Ascending aorta (tissue), 2 donors: Measurements from ENCODE around the gene RIMKLA. TPM values are rescaled to one million over a fixed set of nuclear protein-coding genes. Genes with fewer than 3 reads are reported as not detected.

Experiments used
- DNase-seq, 2 donors: peaks; one replicate each; pipeline ENCODE4 v3.0.0-alpha.2; 2019; ENCODE audit warnings: low spot score in 2 of 2
- H3K27ac ChIP-seq, 2 donors: fragments of 200-600 bp; sonication (generic); one replicate each; pipeline ENCODE4 v1.5.1; 2016 to 2017; ENCODE audit warnings: mild to moderate bottlenecking in 1 of 2
- H3K27me3 ChIP-seq: fragments of 200-600 bp; sonication (generic); one replicate; pipeline ENCODE4 v1.5.1; 2017
- H3K36me3 ChIP-seq, 2 donors: fragments of 200-600 bp; sonication (generic); one replicate each; pipeline ENCODE4 v1.5.1; 2016
- H3K4me1 ChIP-seq, 2 donors: fragments of 200-600 bp; sonication (generic); one replicate each; pipeline ENCODE4 v1.5.1; 2016 to 2017; ENCODE audit warnings: mild to moderate bottlenecking in 1 of 2
- H3K4me3 ChIP-seq, 2 donors: fragments of 200-600 bp; sonication (generic); one replicate each; pipeline ENCODE4 v1.5.1; 2016 to 2017; ENCODE audit warnings: mild to moderate bottlenecking in 1 of 2
- H3K9me3 ChIP-seq, 2 donors: fragments of 200-600 bp; sonication (generic); one replicate each; pipeline ENCODE4 v1.5.1; 2016
- CTCF ChIP-seq, 3 experiments: fragments of 200-600 bp in 2 of 3; fragments of 450-650 bp in 1 of 3; sonication (generic) in 2 of 3; IDR thresholded peaks; one replicate each; pipeline ENCODE4 v1.5.1; 2016 to 2019; ENCODE audit warnings: antibody characterized with exemption in 3 of 3, mild to moderate bottlenecking in 1 of 3, moderate library complexity in 1 of 3
- intact Hi-C: fragments of 100-400 bp; cut with DNase I; formaldehyde crosslinking; loops from one replicate; pipeline ENCODE4 v1.15.1; 2023
- total RNA-seq: library from RNA; depleted of rRNA; stranded (reverse); fragments of >200 nt; gene quantifications from one replicate; pipeline ENCODE4 v1.1.0, GENCODE V29; 2016

Gene RIMKLA
- total RNA-seq, 1 donor from 2014 or later: 2.7 TPM

- no peak overlapping the region for H3K4me3 ChIP-seq
- H3K36me3 ChIP-seq: no peaks in the 10 kb centered on the region
- intact Hi-C loops: no loop called here
- no peaks in the 10 kb centered on the region for H3K4me1 ChIP-seq
- DNase-seq: no peak
- TF ChIP-seq CTCF (IDR thresholded peaks at IDR 0.05): no peak
- no peaks in the 10 kb centered on the region for H3K9me3 ChIP-seq
- no peak overlapping the region for H3K27ac ChIP-seq
- H3K27me3 ChIP-seq: no peaks in the 10 kb centered on the region
These were observed 50.9 kb downstream of the RIMKLA start for GRCh38 chr1:42431514-42431913.

GRCh38 chr1:42432714-42433113 lies 52.1 kb downstream of the RIMKLA start:
- intact Hi-C loops: no loop called here
- DNase-seq: no peak
- TF ChIP-seq CTCF (IDR thresholded peaks at IDR 0.05): no peak

GRCh38 chr1:42433369-42433768 lies 52.8 kb downstream of the RIMKLA start:
- no peak for TF ChIP-seq CTCF (IDR thresholded peaks at IDR 0.05)
- no peaks in the 10 kb centered on the region for H3K27me3 ChIP-seq
- no peaks in the 10 kb centered on the region for H3K4me1 ChIP-seq
- H3K36me3 ChIP-seq: no peaks in the 10 kb centered on the region
- DNase-seq: no peak
- intact Hi-C loops: no loop called here
- no peaks in the 10 kb centered on the region for H3K9me3 ChIP-seq
- H3K4me3 ChIP-seq: no peak overlapping the region
- no peak overlapping the region for H3K27ac ChIP-seq

More at GRCh38 chr1:42432714-42433113, 52.1 kb downstream of the RIMKLA start:
- Histone ChIP-seq H3K4me1 (no peaks in the 10 kb centered on the region), H3K36me3 (no peaks in the 10 kb centered on the region), H3K4me3 (no peak overlapping the region), H3K27me3 (no peaks in the 10 kb centered on the region), H3K27ac (no peak overlapping the region), H3K9me3 (no peaks in the 10 kb centered on the region)

- H3K27ac ChIP-seq: no peak overlapping the region
- H3K4me3 ChIP-seq: no peak overlapping the region
- DNase-seq: no peak
- no peaks in the 10 kb centered on the region for H3K36me3 ChIP-seq
- TF ChIP-seq CTCF (IDR thresholded peaks at IDR 0.05): no peak
- no peaks in the 10 kb centered on the region for H3K27me3 ChIP-seq
- H3K9me3 ChIP-seq: no peaks in the 10 kb centered on the region
- no peaks in the 10 kb centered on the region for H3K4me1 ChIP-seq
- intact Hi-C loops: no loop called here
These were observed 53.7 kb downstream of the RIMKLA start for GRCh38 chr1:42434340-42434739.

GRCh38 chr1:42439940-42440339 lies 59.3 kb downstream of the RIMKLA start:
- H3K4me1 ChIP-seq: no peaks in the 10 kb centered on the region
- intact Hi-C loops: no loop called here
- no peak overlapping the region for H3K4me3 ChIP-seq
- no peaks in the 10 kb centered on the region for H3K27me3 ChIP-seq
- no peak for TF ChIP-seq CTCF (IDR thresholded peaks at IDR 0.05)
- DNase-seq: no peak
- no peaks in the 10 kb centered on the region for H3K9me3 ChIP-seq
- no peaks in the 10 kb centered on the region for H3K36me3 ChIP-seq
- H3K27ac ChIP-seq: no peak overlapping the region

- no peak for DNase-seq
- intact Hi-C loops: no loop called here
- no peaks in the 10 kb centered on the region for H3K27me3 ChIP-seq
- no peaks in the 10 kb centered on the region for H3K4me1 ChIP-seq
- H3K36me3 ChIP-seq: no peaks in the 10 kb centered on the region
- no peak overlapping the region for H3K4me3 ChIP-seq
- H3K9me3 ChIP-seq: no peaks in the 10 kb centered on the region
- H3K27ac ChIP-seq: no peak overlapping the region
- TF ChIP-seq CTCF (IDR thresholded peaks at IDR 0.05): no peak
These were observed 62.1 kb downstream of the RIMKLA start for GRCh38 chr1:42442662-42443061.
